WTC11 (cell line): Measurements from ENCODE around the gene RAD51AP2. TPM values are rescaled to one million over a fixed set of nuclear protein-coding genes. Genes with fewer than 3 reads are reported as not detected.

Source experiments
- ATAC-seq: fragments of 200-7000 bp; cut with Tn5 transposase; 2 replicates; pipeline ENCODE4 v1.10.0; 2021; ENCODE audit warnings: mild to moderate bottlenecking, moderate library complexity
- CTCF ChIA-PET: fragments of 300-600 bp; sonication (Branson Sonifier 250); formaldehyde crosslinking; loops from one replicate; lab custom pipeline; 2021; ENCODE audit warnings: antibody characterized with exemption; lab: Charles Lee
- POLR2A ChIA-PET: fragments of 350-600 bp; sonication (Branson Sonifier 250); formaldehyde crosslinking; loops from one replicate; lab custom pipeline; 2021; ENCODE audit warnings: antibody characterized with exemption; lab: Charles Lee
- DNase-seq: peaks from one replicate; pipeline ENCODE4 v3.0.0; 2021; ENCODE audit warnings: low spot score
- H3K27ac Mint-ChIP-seq: 2 replicates; pipeline ENCODE4 v1.8.0; 2021; ENCODE audit warnings: mixed read lengths
- H3K27me3 Mint-ChIP-seq: 2 replicates; pipeline ENCODE4 v1.8.0; 2021; ENCODE audit warnings: low read depth, mild to moderate bottlenecking, moderate library complexity, mixed read lengths
- H3K36me3 Mint-ChIP-seq: 2 replicates; pipeline ENCODE4 v1.8.0; 2021; ENCODE audit warnings: mixed read lengths
- H3K4me1 Mint-ChIP-seq: 2 replicates; pipeline ENCODE4 v1.8.0; 2022; ENCODE audit warnings: mixed read lengths
- H3K4me3 Mint-ChIP-seq: 2 replicates; pipeline ENCODE4 v1.8.0; 2021; ENCODE audit warnings: mild to moderate bottlenecking, moderate library complexity, mixed read lengths
- H3K9me3 Mint-ChIP-seq: 2 replicates; pipeline ENCODE4 v1.8.0; 2021; ENCODE audit warnings: mixed read lengths
- IRF2 ChIP-seq: sonication (generic); formaldehyde crosslinking; IDR thresholded peaks from 2 replicates; pipeline ENCODE4 v1.8.0; 2022; ENCODE audit warnings: low read depth, missing genetic modification reagents, borderline replicate concordance
- JUN ChIP-seq: sonication (generic); formaldehyde crosslinking; IDR thresholded peaks from 2 replicates; pipeline ENCODE4 v1.8.0; 2023; ENCODE audit warnings: mild to moderate bottlenecking, missing genetic modification reagents
- MXD4 ChIP-seq: fragments of 250-450 bp; sonication (Bioruptor Pico); IDR thresholded peaks from 2 replicates; pipeline ENCODE4 v1.8.0; 2021; ENCODE audit warnings: mild to moderate bottlenecking, moderate library complexity, borderline replicate concordance
- NR3C1 ChIP-seq: sonication (generic); formaldehyde crosslinking; conservative IDR thresholded peaks from 2 replicates; pipeline ENCODE4 v1.8.1; 2023; ENCODE audit warnings: low read depth, mild to moderate bottlenecking, missing genetic modification reagents
- RELA ChIP-seq: sonication (generic); formaldehyde crosslinking; IDR thresholded peaks from 2 replicates; pipeline ENCODE4 v1.8.1; 2022; ENCODE audit warnings: missing genetic modification reagents, mild to moderate bottlenecking, borderline replicate concordance
- SMAD4 ChIP-seq: sonication (generic); formaldehyde crosslinking; IDR thresholded peaks from 2 replicates; pipeline ENCODE4 v1.8.0; 2022; ENCODE audit warnings: mild to moderate bottlenecking, missing genetic modification reagents
- ZNF263 ChIP-seq: sonication (generic); formaldehyde crosslinking; IDR thresholded peaks from 2 replicates; pipeline ENCODE4 v1.8.1; 2022; ENCODE audit warnings: low read depth, mild to moderate bottlenecking, moderate library complexity, missing genetic modification reagents
- ZNF317 ChIP-seq: sonication (generic); formaldehyde crosslinking; IDR thresholded peaks from 2 replicates; pipeline ENCODE4 v1.8.1; 2023; ENCODE audit warnings: low read depth, mild to moderate bottlenecking, moderate library complexity, missing genetic modification reagents, borderline replicate concordance
- total RNA-seq: library from RNA; stranded (reverse); gene quantifications from 3 replicates; pipeline ENCODE4 v1.2.3, GENCODE V29; 2021
- TF ChIP-seq, protein P1 (sequence below): fragments of 250-450 bp; sonication (Bioruptor Pico); IDR thresholded peaks from 2 replicates; pipeline ENCODE4 v1.9.0; 2021; ENCODE audit warnings: mild to moderate bottlenecking, borderline replicate concordance
- TF ChIP-seq, protein P2 (sequence below): fragments of 250-450 bp; sonication (Bioruptor Pico); IDR thresholded peaks from 2 replicates; pipeline ENCODE4 v2.1.2; 2022; ENCODE audit warnings: mild to moderate bottlenecking, moderate library complexity
- TF ChIP-seq, protein P3 (sequence below): sonication (generic); formaldehyde crosslinking; IDR thresholded peaks from 2 replicates; pipeline ENCODE4 v1.8.0; 2023; ENCODE audit warnings: mild to moderate bottlenecking, missing genetic modification reagents
- TF ChIP-seq, protein P4 (sequence below): fragments of 250-450 bp; sonication (Bioruptor Pico); IDR thresholded peaks from 2 replicates; pipeline ENCODE4 v1.8.0; 2021; ENCODE audit warnings: mild to moderate bottlenecking

Gene RAD51AP2
- total RNA-seq, 1 experiment from 2014 or later: 0.26 TPM

DNA sequence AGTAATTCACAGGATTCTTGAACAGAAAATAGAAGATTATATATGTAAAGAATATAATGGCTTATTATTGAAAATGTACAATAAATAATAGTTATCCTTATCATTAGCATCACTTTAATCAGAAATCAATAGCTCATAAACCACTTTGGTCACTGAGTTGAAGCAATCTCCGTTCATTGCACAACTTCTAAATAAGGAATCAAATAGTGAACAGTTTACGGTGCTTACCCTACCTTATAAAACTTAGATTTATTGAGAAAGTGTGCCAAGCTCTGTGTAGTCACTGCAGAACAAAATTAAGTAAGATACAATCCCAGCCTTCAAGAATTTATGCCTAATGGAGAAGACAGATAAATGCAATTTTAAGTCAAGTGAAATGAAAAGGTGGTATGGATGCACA is 29.0 kb upstream of the RAD51AP2 start (continued):
- TF ChIP-seq, protein P1, sequence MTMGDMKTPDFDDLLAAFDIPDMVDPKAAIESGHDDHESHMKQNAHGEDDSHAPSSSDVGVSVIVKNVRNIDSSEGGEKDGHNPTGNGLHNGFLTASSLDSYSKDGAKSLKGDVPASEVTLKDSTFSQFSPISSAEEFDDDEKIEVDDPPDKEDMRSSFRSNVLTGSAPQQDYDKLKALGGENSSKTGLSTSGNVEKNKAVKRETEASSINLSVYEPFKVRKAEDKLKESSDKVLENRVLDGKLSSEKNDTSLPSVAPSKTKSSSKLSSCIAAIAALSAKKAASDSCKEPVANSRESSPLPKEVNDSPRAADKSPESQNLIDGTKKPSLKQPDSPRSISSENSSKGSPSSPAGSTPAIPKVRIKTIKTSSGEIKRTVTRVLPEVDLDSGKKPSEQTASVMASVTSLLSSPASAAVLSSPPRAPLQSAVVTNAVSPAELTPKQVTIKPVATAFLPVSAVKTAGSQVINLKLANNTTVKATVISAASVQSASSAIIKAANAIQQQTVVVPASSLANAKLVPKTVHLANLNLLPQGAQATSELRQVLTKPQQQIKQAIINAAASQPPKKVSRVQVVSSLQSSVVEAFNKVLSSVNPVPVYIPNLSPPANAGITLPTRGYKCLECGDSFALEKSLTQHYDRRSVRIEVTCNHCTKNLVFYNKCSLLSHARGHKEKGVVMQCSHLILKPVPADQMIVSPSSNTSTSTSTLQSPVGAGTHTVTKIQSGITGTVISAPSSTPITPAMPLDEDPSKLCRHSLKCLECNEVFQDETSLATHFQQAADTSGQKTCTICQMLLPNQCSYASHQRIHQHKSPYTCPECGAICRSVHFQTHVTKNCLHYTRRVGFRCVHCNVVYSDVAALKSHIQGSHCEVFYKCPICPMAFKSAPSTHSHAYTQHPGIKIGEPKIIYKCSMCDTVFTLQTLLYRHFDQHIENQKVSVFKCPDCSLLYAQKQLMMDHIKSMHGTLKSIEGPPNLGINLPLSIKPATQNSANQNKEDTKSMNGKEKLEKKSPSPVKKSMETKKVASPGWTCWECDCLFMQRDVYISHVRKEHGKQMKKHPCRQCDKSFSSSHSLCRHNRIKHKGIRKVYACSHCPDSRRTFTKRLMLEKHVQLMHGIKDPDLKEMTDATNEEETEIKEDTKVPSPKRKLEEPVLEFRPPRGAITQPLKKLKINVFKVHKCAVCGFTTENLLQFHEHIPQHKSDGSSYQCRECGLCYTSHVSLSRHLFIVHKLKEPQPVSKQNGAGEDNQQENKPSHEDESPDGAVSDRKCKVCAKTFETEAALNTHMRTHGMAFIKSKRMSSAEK (CRISPR knock-in tag): no peak
- TF ChIP-seq, protein P2, sequence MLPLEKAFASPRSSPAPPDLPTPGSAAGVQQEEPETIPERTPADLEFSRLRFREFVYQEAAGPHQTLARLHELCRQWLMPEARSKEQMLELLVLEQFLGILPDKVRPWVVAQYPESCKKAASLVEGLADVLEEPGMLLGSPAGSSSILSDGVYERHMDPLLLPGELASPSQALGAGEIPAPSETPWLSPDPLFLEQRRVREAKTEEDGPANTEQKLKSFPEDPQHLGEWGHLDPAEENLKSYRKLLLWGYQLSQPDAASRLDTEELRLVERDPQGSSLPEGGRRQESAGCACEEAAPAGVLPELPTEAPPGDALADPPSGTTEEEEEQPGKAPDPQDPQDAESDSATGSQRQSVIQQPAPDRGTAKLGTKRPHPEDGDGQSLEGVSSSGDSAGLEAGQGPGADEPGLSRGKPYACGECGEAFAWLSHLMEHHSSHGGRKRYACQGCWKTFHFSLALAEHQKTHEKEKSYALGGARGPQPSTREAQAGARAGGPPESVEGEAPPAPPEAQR (CRISPR knock-in tag): no peak
- no peak for TF ChIP-seq IRF2 (CRISPR knock-in tag)
- TF ChIP-seq, all 79 proteins: peak for 0

DNA sequence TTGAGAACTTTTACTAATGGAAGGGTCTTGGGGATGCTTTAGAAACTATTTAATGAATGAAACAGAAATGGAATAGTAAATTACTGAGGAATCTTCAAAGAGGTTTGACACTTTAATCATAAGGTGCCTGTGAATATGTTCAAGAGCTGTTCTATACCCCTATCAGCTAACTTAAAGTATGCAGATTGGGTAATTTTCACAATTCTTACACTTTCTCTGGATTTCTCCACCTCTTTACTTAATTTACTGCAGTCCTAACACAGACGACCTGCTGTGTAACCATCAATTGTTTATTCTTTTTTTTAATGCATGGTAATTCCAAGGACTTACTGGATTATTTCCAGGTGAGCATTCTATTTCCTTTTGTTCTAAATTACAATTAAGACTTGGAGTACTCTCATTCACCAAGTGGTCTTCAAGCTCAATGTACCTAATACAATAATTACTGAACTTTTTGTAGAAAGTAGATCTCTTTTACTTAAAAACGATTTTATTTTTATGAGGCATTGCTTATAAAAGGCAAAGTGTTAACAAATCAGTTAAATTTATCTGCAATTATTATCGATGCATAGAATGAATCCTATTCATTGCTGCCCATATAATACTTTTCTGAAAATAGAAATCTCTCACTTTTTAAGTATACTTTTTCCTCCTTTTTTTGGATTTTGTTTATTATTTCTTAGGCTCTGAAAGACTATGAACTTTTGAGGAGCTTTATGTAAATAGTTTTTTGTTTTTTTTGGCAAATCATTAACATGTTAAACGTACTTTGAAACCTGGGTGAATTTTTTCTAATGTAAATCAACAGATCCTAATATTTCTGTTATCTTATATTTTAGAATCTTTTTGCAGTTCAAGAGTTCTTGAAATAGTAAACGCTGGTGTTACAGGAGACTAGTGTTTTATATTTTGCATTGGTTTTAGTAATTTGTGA is 27.7 kb upstream of the RAD51AP2 start:
- no peak for DNase-seq
- TF ChIP-seq RELA (no peak), ZNF317 (CRISPR knock-in tag) (no peak), IRF2 (CRISPR knock-in tag) (no peak), ZNF263 (CRISPR knock-in tag) (no peak), SMAD4 (no peak), JUN (CRISPR knock-in tag) (no peak), MXD4 (CRISPR knock-in tag) (no peak), NR3C1 (CRISPR knock-in tag) (no peak)
- TF ChIP-seq, protein P1 (CRISPR knock-in tag): no peak
- TF ChIP-seq, protein P3, sequence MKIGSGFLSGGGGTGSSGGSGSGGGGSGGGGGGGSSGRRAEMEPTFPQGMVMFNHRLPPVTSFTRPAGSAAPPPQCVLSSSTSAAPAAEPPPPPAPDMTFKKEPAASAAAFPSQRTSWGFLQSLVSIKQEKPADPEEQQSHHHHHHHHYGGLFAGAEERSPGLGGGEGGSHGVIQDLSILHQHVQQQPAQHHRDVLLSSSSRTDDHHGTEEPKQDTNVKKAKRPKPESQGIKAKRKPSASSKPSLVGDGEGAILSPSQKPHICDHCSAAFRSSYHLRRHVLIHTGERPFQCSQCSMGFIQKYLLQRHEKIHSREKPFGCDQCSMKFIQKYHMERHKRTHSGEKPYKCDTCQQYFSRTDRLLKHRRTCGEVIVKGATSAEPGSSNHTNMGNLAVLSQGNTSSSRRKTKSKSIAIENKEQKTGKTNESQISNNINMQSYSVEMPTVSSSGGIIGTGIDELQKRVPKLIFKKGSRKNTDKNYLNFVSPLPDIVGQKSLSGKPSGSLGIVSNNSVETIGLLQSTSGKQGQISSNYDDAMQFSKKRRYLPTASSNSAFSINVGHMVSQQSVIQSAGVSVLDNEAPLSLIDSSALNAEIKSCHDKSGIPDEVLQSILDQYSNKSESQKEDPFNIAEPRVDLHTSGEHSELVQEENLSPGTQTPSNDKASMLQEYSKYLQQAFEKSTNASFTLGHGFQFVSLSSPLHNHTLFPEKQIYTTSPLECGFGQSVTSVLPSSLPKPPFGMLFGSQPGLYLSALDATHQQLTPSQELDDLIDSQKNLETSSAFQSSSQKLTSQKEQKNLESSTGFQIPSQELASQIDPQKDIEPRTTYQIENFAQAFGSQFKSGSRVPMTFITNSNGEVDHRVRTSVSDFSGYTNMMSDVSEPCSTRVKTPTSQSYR (CRISPR knock-in tag): no peak
- TF ChIP-seq, protein P4, sequence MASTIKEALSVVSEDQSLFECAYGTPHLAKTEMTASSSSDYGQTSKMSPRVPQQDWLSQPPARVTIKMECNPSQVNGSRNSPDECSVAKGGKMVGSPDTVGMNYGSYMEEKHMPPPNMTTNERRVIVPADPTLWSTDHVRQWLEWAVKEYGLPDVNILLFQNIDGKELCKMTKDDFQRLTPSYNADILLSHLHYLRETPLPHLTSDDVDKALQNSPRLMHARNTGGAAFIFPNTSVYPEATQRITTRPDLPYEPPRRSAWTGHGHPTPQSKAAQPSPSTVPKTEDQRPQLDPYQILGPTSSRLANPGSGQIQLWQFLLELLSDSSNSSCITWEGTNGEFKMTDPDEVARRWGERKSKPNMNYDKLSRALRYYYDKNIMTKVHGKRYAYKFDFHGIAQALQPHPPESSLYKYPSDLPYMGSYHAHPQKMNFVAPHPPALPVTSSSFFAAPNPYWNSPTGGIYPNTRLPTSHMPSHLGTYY (CRISPR knock-in tag): no peak
- ChIA-PET CTCF (interaction anchor here (0.7 to 0.8 kb wide), 2 partner anchors 100 to 125 kb away, joined by 3 read pairs; no protein-coding TSS in a partner anchor), POLR2A (no interaction called here)
- Mint-ChIP-seq H3K4me3 (peak overlapping the region; percentile 65), H3K27ac (peak overlapping the region; percentile 93), H3K36me3 (peaks cover 17% of the 10 kb centered on the region), H3K4me1 (peaks cover 75% of the 10 kb centered on the region), H3K9me3 (peaks cover 7% of the 10 kb centered on the region), H3K27me3 (no peaks in the 10 kb centered on the region)
- ATAC-seq: no peak
